ENCODE data around the gene ERCC5.

Gene ERCC5

DNA sequence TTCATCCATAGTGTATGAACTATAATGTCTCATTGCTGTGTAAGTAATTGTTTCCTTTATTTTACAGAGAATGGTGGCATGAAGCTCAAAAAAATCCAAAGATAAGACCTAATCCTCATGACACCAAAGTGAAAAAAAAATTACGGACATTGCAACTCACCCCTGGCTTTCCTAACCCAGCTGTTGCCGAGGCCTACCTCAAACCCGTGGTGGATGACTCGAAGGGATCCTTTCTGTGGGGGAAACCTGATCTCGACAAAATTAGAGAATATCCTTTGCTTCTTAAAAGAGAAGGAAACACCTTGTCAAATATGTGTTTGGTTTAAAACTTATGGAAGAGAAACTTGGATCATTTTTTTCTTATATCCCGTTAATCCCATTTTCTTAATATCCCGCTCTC lies 26.3 kb downstream of the ERCC5 start:
- Histone ChIP-seq H2AFZ (no peak overlapping the region), H3K36me3 (ENCODE audit: control insufficient read depth, insufficient read depth, low read length) (no peaks in the 10 kb centered on the region), H3K9ac (no peak overlapping the region), H3K4me1 (no peaks in the 10 kb centered on the region), H3K27ac (no peak overlapping the region), H3K79me2 (no peaks in the 10 kb centered on the region), H3K4me2 (ENCODE audit: low read length) (no peak overlapping the region), H3K4me3 (ENCODE audit: low read depth, low read length) (no peak overlapping the region), H3K27me3 (ENCODE audit: control insufficient read depth, insufficient read depth, low read length) (no peaks in the 10 kb centered on the region), H3K9me3 (ENCODE audit: control insufficient read depth, low read length) (no peaks in the 10 kb centered on the region)
- no peak for TF ChIP-seq CTCF (IDR thresholded peaks at IDR 0.05)

DNA sequence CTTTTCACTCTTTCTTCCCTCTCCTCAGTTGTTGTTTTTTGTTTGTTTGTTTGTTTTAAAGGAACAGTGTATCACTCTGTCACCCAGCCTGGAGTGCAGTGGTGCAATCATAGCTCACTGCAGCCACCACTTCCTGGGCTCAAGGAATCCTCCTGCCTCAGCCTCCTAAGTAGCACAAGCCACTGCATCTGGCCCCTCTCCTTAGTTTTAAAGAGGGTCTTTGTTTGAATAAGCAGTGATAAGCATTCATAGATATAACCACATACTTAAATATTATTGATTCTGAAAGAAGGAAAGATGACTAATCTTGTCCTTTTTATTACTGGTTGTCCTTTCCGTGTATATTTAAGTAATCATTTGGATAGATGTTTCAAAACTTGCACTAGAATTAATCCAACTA lies 26.7 kb downstream of the ERCC5 start:
- Histone ChIP-seq H3K4me3 (ENCODE audit: low read depth, low read length) (no peak overlapping the region), H3K79me2 (no peaks in the 10 kb centered on the region), H3K27ac (no peak overlapping the region), H3K4me2 (ENCODE audit: low read length) (no peak overlapping the region), H3K27me3 (ENCODE audit: control insufficient read depth, insufficient read depth, low read length) (no peaks in the 10 kb centered on the region), H3K4me1 (no peaks in the 10 kb centered on the region), H3K9ac (no peak overlapping the region), H3K36me3 (ENCODE audit: control insufficient read depth, insufficient read depth, low read length) (no peaks in the 10 kb centered on the region), H3K9me3 (ENCODE audit: control insufficient read depth, low read length) (no peaks in the 10 kb centered on the region), H2AFZ (no peak overlapping the region)
- no peak for TF ChIP-seq CTCF (IDR thresholded peaks at IDR 0.05)

- H2AFZ ChIP-seq = no peak overlapping the region
- H3K9me3 ChIP-seq (ENCODE audit: control insufficient read depth, low read length) = no peaks in the 10 kb centered on the region
- H3K4me1 ChIP-seq = no peaks in the 10 kb centered on the region
- no peak overlapping the region for H3K27ac ChIP-seq
- no peaks in the 10 kb centered on the region for H3K36me3 ChIP-seq (ENCODE audit: control insufficient read depth, insufficient read depth, low read length)
- TF ChIP-seq CTCF (IDR thresholded peaks at IDR 0.05) = no peak
- H3K79me2 ChIP-seq = no peaks in the 10 kb centered on the region
- H3K4me3 ChIP-seq (ENCODE audit: low read depth, low read length) = no peak overlapping the region
- no peak overlapping the region for H3K9ac ChIP-seq
- no peak overlapping the region for H3K4me2 ChIP-seq (ENCODE audit: low read length)
- no peaks in the 10 kb centered on the region for H3K27me3 ChIP-seq (ENCODE audit: control insufficient read depth, insufficient read depth, low read length)
Measured at GRCh38 chr13:102873653-102874052, 27.8 kb downstream of the ERCC5 start.

DNA sequence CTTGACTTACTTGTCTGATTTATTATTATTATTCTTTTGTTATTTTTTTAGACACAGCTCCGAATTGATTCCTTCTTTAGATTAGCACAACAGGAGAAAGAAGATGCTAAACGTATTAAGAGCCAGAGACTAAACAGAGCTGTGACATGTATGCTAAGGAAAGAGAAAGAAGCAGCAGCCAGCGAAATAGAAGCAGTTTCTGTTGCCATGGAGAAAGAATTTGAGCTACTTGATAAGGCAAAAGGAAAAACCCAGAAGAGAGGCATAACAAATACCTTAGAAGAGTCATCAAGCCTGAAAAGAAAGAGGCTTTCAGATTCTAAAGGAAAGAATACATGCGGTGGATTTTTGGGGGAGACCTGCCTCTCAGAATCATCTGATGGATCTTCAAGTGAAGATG lies 29.4 kb downstream of the ERCC5 start:
- H2AFZ ChIP-seq = no peak overlapping the region
- H3K4me3 ChIP-seq (ENCODE audit: low read depth, low read length) = no peak overlapping the region
- H3K9me3 ChIP-seq (ENCODE audit: control insufficient read depth, low read length) = no peaks in the 10 kb centered on the region
- H3K9ac ChIP-seq = no peak overlapping the region
- no peaks in the 10 kb centered on the region for H3K36me3 ChIP-seq (ENCODE audit: control insufficient read depth, insufficient read depth, low read length)
- H3K27ac ChIP-seq = no peak overlapping the region
- no peaks in the 10 kb centered on the region for H3K27me3 ChIP-seq (ENCODE audit: control insufficient read depth, insufficient read depth, low read length)
- TF ChIP-seq CTCF (IDR thresholded peaks at IDR 0.05) = no peak
- H3K4me1 ChIP-seq = no peaks in the 10 kb centered on the region
- H3K79me2 ChIP-seq = no peaks in the 10 kb centered on the region
- H3K4me2 ChIP-seq (ENCODE audit: low read length) = no peak overlapping the region

GRCh38 chr13:102877303-102877702 lies 31.5 kb downstream of the ERCC5 start:
- Histone ChIP-seq H3K27ac (no peak overlapping the region), H3K9ac (no peak overlapping the region), H3K4me1 (no peaks in the 10 kb centered on the region), H3K27me3 (ENCODE audit: control insufficient read depth, insufficient read depth, low read length) (no peaks in the 10 kb centered on the region), H2AFZ (no peak overlapping the region), H3K79me2 (no peaks in the 10 kb centered on the region), H3K4me3 (ENCODE audit: low read depth, low read length) (no peak overlapping the region), H3K9me3 (ENCODE audit: control insufficient read depth, low read length) (no peaks in the 10 kb centered on the region), H3K36me3 (ENCODE audit: control insufficient read depth, insufficient read depth, low read length) (no peaks in the 10 kb centered on the region), H3K4me2 (ENCODE audit: low read length) (no peak overlapping the region)
- no peak for TF ChIP-seq CTCF (IDR thresholded peaks at IDR 0.05)

All from parathyroid adenoma (tissue), 2 donors.